GM12878 (cell line): ENCODE results near the gene MCRIP2.
A peak's percentile ranks its signal among the peaks of the same experiment; 100 is the strongest.

Source experiments
- CTCF ChIP-seq, 3 experiments: IDR thresholded peaks in 2 of 3; conservative IDR thresholded peaks in 1 of 3; 2 replicates each; pipeline ENCODE4 v1.5.1; 2011; ENCODE audit warnings: low read depth in 3 of 3, low read length in 3 of 3, mild to moderate bottlenecking in 3 of 3, control low read depth in 2 of 3, moderate library complexity in 2 of 3, inconsistent platforms in 1 of 3, mixed read lengths in 1 of 3; ENCODE audit not compliant: control insufficient read depth in 2 of 3, insufficient read depth in 1 of 3; ENCODE audit errors: extremely low read depth in 1 of 3
- EGR1 ChIP-seq, 2 experiments: IDR thresholded peaks; 1 replicate in 1 of 2; 2 replicates in 1 of 2; pipeline ENCODE4 v1.6.1; 2011 to 2012; ENCODE audit warnings: low read depth in 2 of 2, low read length in 2 of 2, borderline replicate concordance in 1 of 2, mild to moderate bottlenecking in 1 of 2, moderate library complexity in 1 of 2
- ELK1 ChIP-seq: IDR thresholded peaks from 2 replicates; pipeline ENCODE4 v1.6.1; 2012; ENCODE audit warnings: low read depth, low read length, improper control_type of control experiment
- EP300 ChIP-seq, 2 experiments: fragments of 150-350 bp in 1 of 2; IDR thresholded peaks; 2 replicates each; pipeline ENCODE4 v1.6.1; 2011 to 2012; ENCODE audit warnings: low read depth in 2 of 2, low read length in 2 of 2, borderline replicate concordance in 1 of 2, improper control_type of control experiment in 1 of 2, inconsistent platforms in 1 of 2; ENCODE audit not compliant: control insufficient read depth in 1 of 2
- EZH2 ChIP-seq: IDR thresholded peaks from 2 replicates; pipeline ENCODE4 v1.6.1; 2012; ENCODE audit warnings: low read depth, mild to moderate bottlenecking, control low read depth, inconsistent platforms, low read length, borderline replicate concordance; ENCODE audit not compliant: control insufficient read depth
- FOXM1 ChIP-seq: IDR thresholded peaks from 2 replicates; pipeline ENCODE4 v1.6.1; 2012; ENCODE audit warnings: low read depth, mild to moderate bottlenecking, inconsistent platforms, low read length, moderate library complexity
- HCFC1 ChIP-seq: fragments of 150-350 bp; IDR thresholded peaks from 2 replicates; pipeline ENCODE4 v1.6.1; 2014; ENCODE audit warnings: low read length
- POLR2AphosphoS2 ChIP-seq: IDR thresholded peaks from 2 replicates; pipeline ENCODE4 v1.6.1; 2011; ENCODE audit warnings: low read depth, mild to moderate bottlenecking, low read length, improper control_type of control experiment, moderate library complexity
- REST ChIP-seq: IDR thresholded peaks from 2 replicates; pipeline ENCODE4 v1.6.1; 2012; ENCODE audit warnings: mild to moderate bottlenecking, low read depth, low read length

- 0 out of 3 replicates have a peak, but pooled peaks of 1 of the 2 experiments have one; percentile 7 for TF ChIP-seq EGR1 (IDR thresholded peaks at IDR 0.05; ENCODE audit: borderline replicate concordance in 1 of 2, low read depth in 2 of 2, low read length in 2 of 2)
- TF ChIP-seq EP300 (IDR thresholded peaks at IDR 0.05; ENCODE audit: borderline replicate concordance in 1 of 2, control insufficient read depth in 1 of 2, low read depth in 2 of 2, low read length in 2 of 2), result no peak
- no peak for TF ChIP-seq EZH2
- no peak for TF ChIP-seq CTCF (IDR thresholded peaks at IDR 0.05 in 2 of 3, conservative IDR thresholded peaks at IDR 0.05 in 1 of 3; ENCODE audit: control insufficient read depth in 2 of 3, extremely low read depth in 1 of 3, insufficient read depth in 1 of 3, low read depth in 3 of 3, low read length in 3 of 3)
- no peak for TF ChIP-seq ELK1
- TF ChIP-seq POLR2AphosphoS2, result peak; percentile 71; the same call in 1 of the 2 replicates
- no peak for TF ChIP-seq REST
- no peak for TF ChIP-seq HCFC1
- TF ChIP-seq FOXM1, result no peak
Observed at GRCh38 chr16:674968-675883, 33.6 kb downstream of the MCRIP2 start, which contains the start of gene RHBDL1.
